SK-N-SH treated with all-trans-retinoic acid at 6 μM for 48 hours (cell line): Measurements from ENCODE around the gene AMIGO3.
A peak's percentile ranks its signal among the peaks of the same experiment; 100 is the strongest.
"Not testable (repeated sequence)": the region's sequence is repeated elsewhere in the genome, so short reads cannot be mapped to it uniquely, and the experiment has no call there.

ENCODE experiments used
- ATAC-seq: fragments of 200-7000 bp; cut with Tn5 transposase; 3 replicates; pipeline ENCODE4 v1.9.1; 2020; ENCODE audit warnings: mild to moderate bottlenecking, moderate library complexity
- ARNTL ChIP-seq: fragments of 450-650 bp; formaldehyde crosslinking; IDR thresholded peaks from 2 replicates; pipeline ENCODE4 v1.5.0; 2020; ENCODE audit warnings: low read depth, mild to moderate bottlenecking, moderate library complexity, borderline replicate concordance
- GLIS3 ChIP-seq: fragments of 250-450 bp; sonication (Bioruptor Pico); IDR thresholded peaks from 2 replicates; pipeline ENCODE4 v1.5.0; 2020; ENCODE audit warnings: mild to moderate bottlenecking, moderate library complexity
- POU6F1 ChIP-seq: fragments of 250-450 bp; sonication (Bioruptor Pico); IDR thresholded peaks from 2 replicates; pipeline ENCODE4 v1.8.0; 2021; ENCODE audit warnings: low read depth, mild to moderate bottlenecking, moderate library complexity, borderline replicate concordance
- PPARA ChIP-seq: fragments of 250-450 bp; sonication (Bioruptor Pico); IDR thresholded peaks from 2 replicates; pipeline ENCODE4 v1.5.0; 2020; ENCODE audit warnings: mild to moderate bottlenecking, borderline replicate concordance
- TCF4 ChIP-seq: fragments of 250-450 bp; sonication (Bioruptor Pico); IDR thresholded peaks from 2 replicates; pipeline ENCODE4 v1.8.0; 2021; ENCODE audit warnings: mild to moderate bottlenecking, moderate library complexity, borderline replicate concordance
- TOX ChIP-seq: fragments of 250-450 bp; sonication (Bioruptor Pico); IDR thresholded peaks from 2 replicates; pipeline ENCODE4 v1.8.0; 2021; ENCODE audit warnings: mild to moderate bottlenecking, moderate library complexity, borderline replicate concordance
- ZC3H10 ChIP-seq: fragments of 250-450 bp; sonication (Bioruptor Pico); IDR thresholded peaks from 2 replicates; pipeline ENCODE4 v1.5.1; 2021; ENCODE audit warnings: mild to moderate bottlenecking, moderate library complexity
- ZFP3 ChIP-seq: fragments of 250-450 bp; sonication (Bioruptor Pico); IDR thresholded peaks from 2 replicates; pipeline ENCODE4 v1.5.0; 2020; ENCODE audit warnings: mild to moderate bottlenecking, moderate library complexity
- ZFP30 ChIP-seq: fragments of 450-650 bp; formaldehyde crosslinking; IDR thresholded peaks from 2 replicates; pipeline ENCODE4 v1.5.0; 2022; ENCODE audit warnings: mild to moderate bottlenecking, moderate library complexity
- ZNF565 ChIP-seq: fragments of 450-650 bp; formaldehyde crosslinking; conservative IDR thresholded peaks from 2 replicates; pipeline ENCODE4 v1.5.0; 2020; ENCODE audit warnings: low read depth, mild to moderate bottlenecking, moderate library complexity
- TF ChIP-seq, protein P1 (sequence below): fragments of 250-450 bp; sonication (Bioruptor Pico); IDR thresholded peaks from 2 replicates; pipeline ENCODE4 v1.8.0; 2020; ENCODE audit warnings: mild to moderate bottlenecking, moderate library complexity, borderline replicate concordance

AMIGO3 gene

DNA sequence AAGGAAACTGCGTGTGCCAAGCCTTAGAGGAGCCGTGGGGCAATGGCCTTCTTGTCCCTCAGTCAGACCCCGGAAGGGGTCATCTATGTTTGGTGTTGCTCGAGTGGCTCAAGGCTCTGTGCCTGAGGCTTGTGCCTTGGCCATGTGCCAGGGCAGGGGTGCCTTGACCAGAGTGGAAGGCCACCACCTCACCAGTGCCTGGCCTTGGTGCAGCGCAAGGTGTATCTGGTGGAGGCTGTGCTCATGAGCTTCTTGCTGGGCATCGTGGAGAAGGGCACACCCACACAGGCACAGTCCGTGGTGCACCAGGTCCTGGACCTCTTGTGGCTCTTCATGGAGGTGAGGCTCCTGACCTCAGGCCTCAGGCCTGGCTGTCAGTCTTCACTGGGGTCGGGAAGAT lies 19.5 kb downstream of the AMIGO3 start:
- no peak for ATAC-seq
- TF ChIP-seq ARNTL (CRISPR knock-in tag) (no peak), ZFP3 (CRISPR knock-in tag) (no peak), ZFP30 (CRISPR knock-in tag) (no peak), TOX (CRISPR knock-in tag) (no peak), GLIS3 (CRISPR knock-in tag) (no peak), PPARA (no peak)
- TF ChIP-seq, protein P1, sequence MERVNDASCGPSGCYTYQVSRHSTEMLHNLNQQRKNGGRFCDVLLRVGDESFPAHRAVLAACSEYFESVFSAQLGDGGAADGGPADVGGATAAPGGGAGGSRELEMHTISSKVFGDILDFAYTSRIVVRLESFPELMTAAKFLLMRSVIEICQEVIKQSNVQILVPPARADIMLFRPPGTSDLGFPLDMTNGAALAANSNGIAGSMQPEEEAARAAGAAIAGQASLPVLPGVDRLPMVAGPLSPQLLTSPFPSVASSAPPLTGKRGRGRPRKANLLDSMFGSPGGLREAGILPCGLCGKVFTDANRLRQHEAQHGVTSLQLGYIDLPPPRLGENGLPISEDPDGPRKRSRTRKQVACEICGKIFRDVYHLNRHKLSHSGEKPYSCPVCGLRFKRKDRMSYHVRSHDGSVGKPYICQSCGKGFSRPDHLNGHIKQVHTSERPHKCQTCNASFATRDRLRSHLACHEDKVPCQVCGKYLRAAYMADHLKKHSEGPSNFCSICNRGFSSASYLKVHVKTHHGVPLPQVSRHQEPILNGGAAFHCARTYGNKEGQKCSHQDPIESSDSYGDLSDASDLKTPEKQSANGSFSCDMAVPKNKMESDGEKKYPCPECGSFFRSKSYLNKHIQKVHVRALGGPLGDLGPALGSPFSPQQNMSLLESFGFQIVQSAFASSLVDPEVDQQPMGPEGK: no peak

DNA sequence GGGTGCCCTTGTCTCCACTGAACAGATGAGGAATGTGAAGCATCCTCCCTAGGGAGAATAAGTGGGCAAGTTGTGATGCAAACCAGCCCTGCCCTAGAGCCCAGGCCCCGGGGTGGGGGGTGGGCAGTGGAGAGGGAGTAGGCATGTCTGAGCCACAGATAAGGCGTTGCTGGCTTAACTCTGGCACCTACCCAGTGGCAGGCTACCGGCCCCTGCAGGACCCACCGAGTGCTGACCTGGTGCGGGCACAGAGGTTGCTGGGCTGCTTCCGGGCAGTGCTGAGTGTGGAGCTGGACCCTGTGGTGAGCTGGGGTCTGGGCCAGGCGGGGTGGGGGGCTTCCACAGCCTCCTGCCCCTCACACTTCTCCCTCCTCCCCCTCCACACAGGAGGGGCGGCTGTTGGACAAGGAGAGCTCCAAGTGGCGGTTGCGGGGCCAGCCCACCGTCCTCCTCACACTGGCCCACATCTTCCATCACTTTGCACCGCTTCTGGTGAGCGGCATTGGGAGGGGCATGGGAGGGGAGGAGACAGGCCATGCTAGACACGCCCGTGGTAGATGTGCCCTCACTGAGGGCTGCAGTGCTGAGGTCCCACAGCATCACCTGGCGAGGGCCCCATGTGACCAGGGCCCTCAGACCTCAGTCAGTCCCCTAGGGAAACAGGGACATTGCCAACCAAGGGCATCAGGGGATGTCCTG lies 20.1 kb downstream of the AMIGO3 start:
- TF ChIP-seq ZC3H10 (CRISPR knock-in tag): no peak
- no peak for TF ChIP-seq ZNF565 (CRISPR knock-in tag)
- no peak for TF ChIP-seq POU6F1 (CRISPR knock-in tag)
- ATAC-seq: no peak

DNA sequence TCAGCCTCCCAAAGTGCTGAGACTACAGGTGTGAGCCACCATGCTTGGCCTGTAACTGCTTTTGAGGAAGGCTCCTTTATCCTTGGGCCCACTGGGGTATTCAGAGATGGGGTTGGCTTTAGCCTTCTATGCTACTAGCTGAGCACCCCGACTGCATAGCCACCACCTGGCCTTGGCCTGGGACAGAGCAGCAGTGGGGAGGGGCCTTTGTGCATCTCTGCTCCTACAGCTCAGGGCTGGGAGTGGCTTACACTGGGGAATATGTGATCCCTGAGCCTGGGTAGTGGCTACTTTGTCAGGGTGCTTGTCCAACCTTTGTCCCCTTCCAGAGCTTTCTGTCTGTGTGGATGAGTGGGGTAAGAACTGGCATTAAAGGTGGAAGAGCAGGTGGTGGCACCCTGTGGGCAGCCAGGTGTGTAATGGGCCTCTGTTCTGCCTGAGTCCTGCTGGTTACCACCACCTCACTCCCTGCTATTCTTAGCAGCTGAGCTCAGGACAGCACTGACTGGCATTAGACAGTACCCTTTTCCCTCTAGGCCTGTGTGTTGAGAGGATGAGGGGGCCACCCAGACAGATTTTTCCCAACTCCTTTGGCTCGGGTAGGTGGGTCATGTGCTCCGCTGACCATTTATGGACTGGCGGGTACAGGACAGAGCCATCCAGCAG lies 24.0 kb downstream of the AMIGO3 start:
- not testable (repeated sequence) for ATAC-seq

- not testable (repeated sequence) for ATAC-seq
Measured at GRCh38 chr3:49694409-49695070, 24.9 kb downstream of the AMIGO3 start.

- ATAC-seq: not testable (repeated sequence)
Measured at GRCh38 chr3:49691481-49691880, 28.0 kb downstream of the AMIGO3 start.

- not testable (repeated sequence) for ATAC-seq
Measured at GRCh38 chr3:49690856-49691255, 28.6 kb downstream of the AMIGO3 start.

DNA sequence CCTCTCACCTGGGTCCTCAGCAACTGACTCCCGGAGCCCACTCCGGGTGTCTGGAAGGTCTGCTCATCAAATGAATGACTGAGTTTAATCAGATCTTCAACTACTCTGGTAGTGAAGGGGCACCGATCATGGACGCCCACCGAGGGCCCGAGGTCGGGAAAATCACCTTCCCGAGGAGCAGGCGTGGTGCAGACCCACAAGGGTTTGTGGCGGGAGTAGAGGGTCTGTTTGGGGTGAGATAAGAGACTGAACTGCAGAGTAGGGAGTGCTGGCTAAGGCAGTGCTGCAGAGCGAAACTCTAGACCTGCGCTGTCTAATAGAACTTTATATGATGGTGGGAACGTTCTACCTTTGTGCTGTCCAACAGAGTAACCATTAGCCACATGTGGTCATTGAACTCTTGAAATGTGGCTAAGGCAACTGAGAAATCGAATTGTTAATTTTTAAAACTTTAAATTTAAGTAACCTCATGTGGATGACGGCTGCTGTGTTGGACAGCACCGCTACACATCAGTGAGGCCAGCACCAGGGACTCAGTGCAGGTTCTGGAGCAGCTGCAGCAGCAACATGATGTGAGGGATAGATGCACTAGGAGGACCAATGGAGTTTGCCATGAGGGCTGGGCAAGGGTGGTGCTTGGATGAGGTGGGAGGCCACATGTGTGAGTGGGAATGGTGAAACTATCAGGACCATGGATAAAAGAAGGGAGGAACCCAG lies 29.4 kb downstream of the AMIGO3 start:
- ATAC-seq: not testable (repeated sequence)

GRCh38 chr3:49689046-49689907 lies 30.2 kb downstream of the AMIGO3 start, which contains the start of the genes MST1 and RNF123:
TSS of gene MST1 (minus strand) at chr3:49689474. CDS start at chr3:49688691, 783 bp downstream.
TSS of gene RNF123 (plus strand) at chr3:49689557. CDS start at chr3:49691166, 1,609 bp downstream.
- no peak for TF ChIP-seq TCF4
- peak; percentile 89 for TF ChIP-seq ZFP3 (CRISPR knock-in tag)
- peak; percentile 64 for ATAC-seq

- 0 out of 3 replicates have a peak, but pooled peaks have one; percentile 0 for ATAC-seq
Measured at GRCh38 chr3:49688338-49689045, 31.0 kb downstream of the AMIGO3 start.

- not testable (repeated sequence) for ATAC-seq
Measured at GRCh38 chr3:49687424-49687795, 32.1 kb downstream of the AMIGO3 start.

GRCh38 chr3:49686769-49687423 lies 32.6 kb downstream of the AMIGO3 start:
- ATAC-seq: peak; percentile 58

DNA sequence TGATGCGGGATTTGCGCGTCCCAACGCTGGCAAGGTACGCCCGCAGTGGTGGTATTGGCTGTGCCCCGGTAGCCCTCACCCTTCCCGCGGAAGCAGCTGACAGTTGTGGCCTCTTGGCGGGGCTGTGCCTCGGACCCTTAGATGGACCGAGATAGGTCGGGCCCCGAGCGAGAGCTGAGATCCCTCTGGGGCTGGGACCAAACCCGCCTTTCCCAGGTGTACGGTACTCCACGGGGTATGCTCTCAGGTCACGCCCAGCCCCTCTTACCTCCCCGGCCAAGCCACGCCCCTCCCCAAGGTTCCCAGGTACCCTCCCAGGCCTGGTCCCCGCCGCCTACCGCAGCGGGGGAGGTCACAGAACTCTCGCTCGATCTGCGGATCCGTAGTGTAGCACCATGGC lies 33.1 kb downstream of the AMIGO3 start:
- peak; percentile 2 for ATAC-seq

DNA sequence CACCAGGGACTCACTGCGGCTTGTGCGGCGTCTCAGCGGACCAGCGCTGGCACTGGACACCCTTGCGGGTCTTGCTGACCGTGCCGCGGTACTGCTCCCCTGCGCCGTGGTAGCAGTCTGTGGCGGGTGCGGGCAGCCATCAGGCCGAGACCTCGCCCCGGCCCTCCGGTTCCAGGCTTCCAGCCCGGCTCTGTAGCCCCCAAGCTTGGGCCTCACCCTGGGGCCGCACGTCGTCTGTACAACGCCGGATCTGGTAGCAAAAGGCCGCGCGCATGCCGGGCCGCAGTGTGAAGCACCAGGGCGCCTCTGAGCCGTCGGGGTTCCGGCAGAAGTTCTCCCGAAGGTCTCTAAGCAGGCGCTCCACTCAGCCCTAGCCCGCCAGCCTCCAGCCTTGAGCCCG lies 33.6 kb downstream of the AMIGO3 start:
- ATAC-seq: not testable (repeated sequence)
